ENCODE measurements around the gene LAMTOR2. TPM values are rescaled to one million over a fixed set of nuclear protein-coding genes. Genes with fewer than 3 reads are reported as not detected.

The LAMTOR2 gene
- total RNA-seq, 1 donor from 2014 or later: 63.8 TPM

GRCh38 chr1:156089704-156090103, 35.1 kb downstream of the LAMTOR2 start:
- no peak for DNase-seq (ENCODE audit: missing footprints)
- intact Hi-C loops (cut with DNase I): loop anchor here (1.0 kb wide), 2 partner anchors 41 to 136 kb away; no protein-coding TSS in a partner anchor
- ATAC-seq: no peak

GRCh38 chr1:156090138-156090839, 35.7 kb downstream of the LAMTOR2 start:
- ATAC-seq (peak; percentile 18), DNase-seq (ENCODE audit: missing footprints) (no peak)
- intact Hi-C loops (cut with DNase I): loop anchor here (1.0 kb wide), 2 partner anchors 40 to 135 kb away; no protein-coding TSS in a partner anchor

GRCh38 chr1:156090840-156091188, 36.2 kb downstream of the LAMTOR2 start:
- DNase-seq (ENCODE audit: missing footprints) (peak; percentile 93), ATAC-seq (peak; percentile 80)
- intact Hi-C loops (cut with DNase I): loop anchor here (1.0 kb wide), 2 partner anchors 39 to 134 kb away; no protein-coding TSS in a partner anchor

- DNase-seq (ENCODE audit: missing footprints): no peak
- ATAC-seq: no peak
- intact Hi-C loops (cut with DNase I): no loop called here
These were observed 37.0 kb downstream of the LAMTOR2 start for GRCh38 chr1:156091610-156092009.

- no peak for ATAC-seq
- intact Hi-C loops (cut with DNase I): loop anchor here (1.0 kb wide), 1 partner anchor 34 kb away; no protein-coding TSS in a partner anchor
- DNase-seq (ENCODE audit: missing footprints): no peak
These were observed 41.4 kb downstream of the LAMTOR2 start for GRCh38 chr1:156095906-156096508.

GRCh38 chr1:156096640-156097391, 42.2 kb downstream of the LAMTOR2 start:
- DNase-seq (ENCODE audit: missing footprints) (peak; percentile 95), ATAC-seq (peak; percentile 96)
- intact Hi-C loops (cut with DNase I): loop anchor here (1.0 kb wide), 1 partner anchor 33 kb away; no protein-coding TSS in a partner anchor

- no peak for ATAC-seq
- intact Hi-C loops (cut with DNase I): no loop called here
These were observed 43.1 kb downstream of the LAMTOR2 start for GRCh38 chr1:156097499-156098178.

GRCh38 chr1:156098784-156099183, 44.2 kb downstream of the LAMTOR2 start:
- intact Hi-C loops (cut with DNase I): no loop called here
- no peak for ATAC-seq
- DNase-seq (ENCODE audit: missing footprints): no peak

More at GRCh38 chr1:156097499-156098178, 43.1 kb downstream of the LAMTOR2 start:
- no peak for DNase-seq (ENCODE audit: missing footprints)

- intact Hi-C loops (cut with DNase I): no loop called here
- DNase-seq (ENCODE audit: missing footprints): no peak
These were observed 44.7 kb downstream of the LAMTOR2 start for GRCh38 chr1:156099282-156099681.

GRCh38 chr1:156100205-156100995, 45.8 kb downstream of the LAMTOR2 start:
- intact Hi-C loops (cut with DNase I): no loop called here
- ATAC-seq (no peak), DNase-seq (ENCODE audit: missing footprints) (no peak)

More at GRCh38 chr1:156099282-156099681, 44.7 kb downstream of the LAMTOR2 start:
- ATAC-seq: no peak

GRCh38 chr1:156101880-156102279, 47.3 kb downstream of the LAMTOR2 start:
- no peak for DNase-seq (ENCODE audit: missing footprints)
- ATAC-seq: no peak
- intact Hi-C loops (cut with DNase I): no loop called here

- ATAC-seq: no peak
- DNase-seq (ENCODE audit: missing footprints): no peak
- intact Hi-C loops (cut with DNase I): no loop called here
These were observed 48.3 kb downstream of the LAMTOR2 start for GRCh38 chr1:156102633-156103511.

GRCh38 chr1:156103521-156103947, 49.0 kb downstream of the LAMTOR2 start:
- DNase-seq (ENCODE audit: missing footprints) (no peak), ATAC-seq (no peak)
- intact Hi-C loops (cut with DNase I): no loop called here

GRCh38 chr1:156104065-156104810, 49.7 kb downstream of the LAMTOR2 start:
- peak; percentile 88 for DNase-seq (ENCODE audit: missing footprints)
- intact Hi-C loops (cut with DNase I): no loop called here
- ATAC-seq: peak; percentile 66

- DNase-seq (ENCODE audit: missing footprints) (no peak), ATAC-seq (no peak)
These were observed 50.6 kb downstream of the LAMTOR2 start for GRCh38 chr1:156104861-156105832.

More at GRCh38 chr1:156104861-156105832, 50.6 kb downstream of the LAMTOR2 start:
- intact Hi-C loops (cut with DNase I): no loop called here
